Left ventricle myocardium inferior (tissue), 1 donor: ENCODE data around the gene DNAH3. TPM values are rescaled to one million over a fixed set of nuclear protein-coding genes. Genes with fewer than 3 reads are reported as not detected.
"Not testable (repeated sequence)": the region's sequence is repeated elsewhere in the genome, so short reads cannot be mapped to it uniquely, and the experiment has no call there.

Experiments
- DNase-seq: peaks from one replicate; pipeline ENCODE4 v3.0.0-alpha.2; 2020
- H3K27ac ChIP-seq: fragments of 200-600 bp; replicated peaks from 2 replicates; pipeline ENCODE4 v1.8.0; 2021
- H3K27me3 ChIP-seq: fragments of 200-600 bp; 2 replicates; pipeline ENCODE4 v1.8.0; 2021; ENCODE audit warnings: low read depth
- H3K36me3 ChIP-seq: fragments of 200-600 bp; 2 replicates; pipeline ENCODE4 v1.8.0; 2021
- H3K4me1 ChIP-seq: fragments of 200-600 bp; 2 replicates; pipeline ENCODE4 v1.8.0; 2021
- H3K4me3 ChIP-seq: fragments of 200-600 bp; 2 replicates; pipeline ENCODE4 v1.8.0; 2021; ENCODE audit warnings: mild to moderate bottlenecking, moderate library complexity
- H3K9me3 ChIP-seq: fragments of 200-600 bp; replicated peaks from 2 replicates; pipeline ENCODE4 v1.8.0; 2021
- intact Hi-C: fragments of 100-400 bp; cut with micrococcal nuclease; formaldehyde crosslinking; loops from one replicate; pipeline ENCODE4 v1.11.0; 2022
- total RNA-seq: library from RNA; stranded (reverse); fragmentation: NEBNext Ultra II Directional; extraction: Animal tissue kit (Norgen Biotek cat#: 25700); gene quantifications from one replicate; pipeline ENCODE4 v1.2.1, GENCODE V29; 2021
- TF ChIP-seq, protein P1 (sequence below): fragments of 200-600 bp; IDR thresholded peaks from 2 replicates; pipeline ENCODE4 v1.8.0; 2021; ENCODE audit warnings: antibody characterized with exemption, mild to moderate bottlenecking, borderline replicate concordance
- donor health status: DM: no; HTN: yes; CAD: no; lungs with severe emphysema.

The DNAH3 gene
- total RNA-seq, 1 donor from 2014 or later: 1.8 TPM

GRCh38 chr16:21056396-21056795 lies 94.2 kb downstream of the DNAH3 start:
- TF ChIP-seq, protein P1, sequence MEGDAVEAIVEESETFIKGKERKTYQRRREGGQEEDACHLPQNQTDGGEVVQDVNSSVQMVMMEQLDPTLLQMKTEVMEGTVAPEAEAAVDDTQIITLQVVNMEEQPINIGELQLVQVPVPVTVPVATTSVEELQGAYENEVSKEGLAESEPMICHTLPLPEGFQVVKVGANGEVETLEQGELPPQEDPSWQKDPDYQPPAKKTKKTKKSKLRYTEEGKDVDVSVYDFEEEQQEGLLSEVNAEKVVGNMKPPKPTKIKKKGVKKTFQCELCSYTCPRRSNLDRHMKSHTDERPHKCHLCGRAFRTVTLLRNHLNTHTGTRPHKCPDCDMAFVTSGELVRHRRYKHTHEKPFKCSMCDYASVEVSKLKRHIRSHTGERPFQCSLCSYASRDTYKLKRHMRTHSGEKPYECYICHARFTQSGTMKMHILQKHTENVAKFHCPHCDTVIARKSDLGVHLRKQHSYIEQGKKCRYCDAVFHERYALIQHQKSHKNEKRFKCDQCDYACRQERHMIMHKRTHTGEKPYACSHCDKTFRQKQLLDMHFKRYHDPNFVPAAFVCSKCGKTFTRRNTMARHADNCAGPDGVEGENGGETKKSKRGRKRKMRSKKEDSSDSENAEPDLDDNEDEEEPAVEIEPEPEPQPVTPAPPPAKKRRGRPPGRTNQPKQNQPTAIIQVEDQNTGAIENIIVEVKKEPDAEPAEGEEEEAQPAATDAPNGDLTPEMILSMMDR: no peak
- Histone ChIP-seq H3K4me3 (no peak overlapping the region), H3K4me1 (no peaks in the 10 kb centered on the region), H3K9me3 (no peaks in the 10 kb centered on the region), H3K27me3 (no peaks in the 10 kb centered on the region), H3K36me3 (no peaks in the 10 kb centered on the region), H3K27ac (no peak overlapping the region)
- no peak for DNase-seq
- intact Hi-C loops: no loop called here

DNA sequence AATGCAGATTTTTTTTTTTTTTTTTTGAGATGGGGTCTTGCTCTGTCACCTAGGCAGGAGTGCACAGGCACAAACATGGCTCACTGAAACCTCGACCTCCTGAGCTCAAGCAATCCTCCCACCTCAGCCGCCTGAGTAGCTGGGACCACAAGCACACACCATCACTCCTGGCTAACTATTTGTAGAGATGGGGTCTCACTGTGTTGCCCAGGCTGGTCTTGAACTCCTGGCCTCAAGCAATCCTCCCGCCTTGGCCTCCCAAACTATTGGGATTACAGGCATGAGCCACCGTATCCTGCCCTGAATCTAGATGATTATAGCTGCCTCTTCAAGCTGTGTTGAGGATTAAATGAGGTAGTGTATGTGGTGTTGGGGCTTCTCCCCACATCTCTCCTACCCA lies 94.9 kb downstream of the DNAH3 start:
- H3K4me3 ChIP-seq, H3K27me3 ChIP-seq, H3K4me1 ChIP-seq, H3K36me3 ChIP-seq, DNase-seq, H3K9me3 ChIP-seq, H3K27ac ChIP-seq, intact Hi-C loops: not testable (repeated sequence)

- no peaks in the 10 kb centered on the region for H3K4me1 ChIP-seq
- no peaks in the 10 kb centered on the region for H3K36me3 ChIP-seq
- intact Hi-C loops: no loop called here
- TF ChIP-seq, protein P1: no peak
- H3K4me3 ChIP-seq: no peak overlapping the region
- no peaks in the 10 kb centered on the region for H3K27me3 ChIP-seq
- no peak for DNase-seq
- H3K27ac ChIP-seq: no peak overlapping the region
- H3K9me3 ChIP-seq: no peaks in the 10 kb centered on the region
These were observed 97.1 kb downstream of the DNAH3 start for GRCh38 chr16:21053590-21053989.

- intact Hi-C loops: not testable (repeated sequence)
These were observed 102.3 kb downstream of the DNAH3 start for GRCh38 chr16:21048091-21048912.

DNA sequence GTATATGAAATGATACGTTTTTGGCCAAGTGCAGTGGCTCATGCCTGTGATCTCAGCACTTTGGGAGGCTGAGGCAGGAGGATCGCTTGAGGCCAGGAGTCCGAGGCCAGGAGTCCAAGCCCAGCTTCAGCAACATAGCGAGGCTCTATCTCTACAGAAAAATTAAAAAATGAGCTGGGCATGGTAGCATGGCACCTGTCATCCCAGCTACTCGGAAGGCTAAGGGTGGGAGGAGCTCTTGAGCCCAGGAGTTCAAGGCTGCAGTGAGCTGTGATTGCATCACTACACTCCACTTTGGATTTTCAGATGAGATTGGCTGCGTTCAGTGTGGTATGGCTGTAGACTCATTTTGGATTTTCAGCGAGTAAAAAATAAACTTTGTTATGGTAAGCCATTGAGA lies 112.4 kb downstream of the DNAH3 start:
- H3K27ac ChIP-seq: no peak overlapping the region
- no peaks in the 10 kb centered on the region for H3K36me3 ChIP-seq
- intact Hi-C loops: no loop called here
- TF ChIP-seq, protein P1: no peak
- H3K9me3 ChIP-seq: no peaks in the 10 kb centered on the region
- no peak for DNase-seq
- no peak overlapping the region for H3K4me3 ChIP-seq
- peaks cover 8% of the 10 kb centered on the region for H3K4me1 ChIP-seq
- no peaks in the 10 kb centered on the region for H3K27me3 ChIP-seq

More at GRCh38 chr16:21048091-21048912, 102.3 kb downstream of the DNAH3 start:
- not testable (repeated sequence) for DNase-seq, H3K27me3 ChIP-seq, H3K4me1 ChIP-seq, H3K36me3 ChIP-seq, H3K27ac ChIP-seq, H3K9me3 ChIP-seq, H3K4me3 ChIP-seq

DNA sequence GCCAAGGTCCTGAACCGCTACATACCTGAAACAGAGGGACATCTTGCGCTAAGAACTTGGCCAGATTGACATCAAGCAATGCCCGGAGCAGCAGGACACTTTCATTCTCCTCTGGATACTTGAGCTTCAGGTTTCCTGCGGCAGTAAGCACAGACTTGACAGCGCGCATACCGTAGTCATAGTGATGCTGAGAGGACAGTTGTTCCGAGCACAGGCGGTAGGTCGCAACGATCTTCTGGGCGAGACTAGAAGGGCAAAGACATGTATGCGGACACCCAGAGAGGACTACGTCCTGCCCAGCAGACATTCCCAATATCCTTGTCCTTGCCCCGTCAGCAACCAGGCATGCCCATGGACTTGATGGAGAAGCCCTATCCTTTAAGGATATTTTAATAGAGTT lies 112.9 kb downstream of the DNAH3 start:
- Histone ChIP-seq H3K4me3 (no peak overlapping the region), H3K27ac (no peak overlapping the region), H3K27me3 (no peaks in the 10 kb centered on the region), H3K9me3 (no peaks in the 10 kb centered on the region), H3K4me1 (peaks cover 12% of the 10 kb centered on the region), H3K36me3 (no peaks in the 10 kb centered on the region)
- DNase-seq: no peak
- TF ChIP-seq, protein P1: no peak
- intact Hi-C loops: no loop called here
